CD4-positive, alpha-beta T cell treated with Interleukin-15 for 1 hour (primary cell): Measurements from ENCODE around the gene CEP131.

Experiments used
- DNase-seq: peaks from one replicate; pipeline ENCODE4 v3.0.0-alpha.2; 2020

CEP131 gene

GRCh38 chr17:81222906-81223761 lies at the start of gene CEP131:
CEP131 (minus strand) TSS chr17:81222965; CDS start chr17:81220056, 2,909 bp downstream.
- peak; percentile 99 for DNase-seq

- no peak for DNase-seq
Measured at GRCh38 chr17:81271226-81271625, 48.5 kb upstream of the CEP131 start.

GRCh38 chr17:81270279-81270678 lies 47.5 kb upstream of the CEP131 start:
- no peak for DNase-seq

- DNase-seq = no peak
Measured at GRCh38 chr17:81267390-81268067, 44.8 kb upstream of the CEP131 start.

- DNase-seq = no peak
Measured at GRCh38 chr17:81265576-81265975, 42.8 kb upstream of the CEP131 start.

GRCh38 chr17:81264640-81265039 lies 41.9 kb upstream of the CEP131 start:
- DNase-seq = no peak

- DNase-seq = no peak
Measured at GRCh38 chr17:81263371-81264181, 40.8 kb upstream of the CEP131 start.

GRCh38 chr17:81261582-81262336 lies 39.0 kb upstream of the CEP131 start:
- no peak for DNase-seq

- no peak for DNase-seq
Measured at GRCh38 chr17:81261096-81261495, 38.3 kb upstream of the CEP131 start.

GRCh38 chr17:81260641-81261040 lies 37.9 kb upstream of the CEP131 start:
- no peak for DNase-seq

GRCh38 chr17:81260171-81260570 lies 37.4 kb upstream of the CEP131 start:
- DNase-seq = no peak

GRCh38 chr17:81259058-81259605 lies 36.4 kb upstream of the CEP131 start:
- no peak for DNase-seq

GRCh38 chr17:81258292-81258691 lies 35.5 kb upstream of the CEP131 start:
- no peak for DNase-seq

GRCh38 chr17:81257533-81257932 lies 34.8 kb upstream of the CEP131 start:
- DNase-seq = no peak

GRCh38 chr17:81256616-81257015 lies 33.9 kb upstream of the CEP131 start:
- DNase-seq = no peak

GRCh38 chr17:81254955-81255717 lies 32.4 kb upstream of the CEP131 start:
- peak; percentile 47 for DNase-seq

- DNase-seq = peak; percentile 61
Measured at GRCh38 chr17:81253358-81254131, 30.8 kb upstream of the CEP131 start.

- DNase-seq = no peak
Measured at GRCh38 chr17:81252987-81253329, 30.2 kb upstream of the CEP131 start.

GRCh38 chr17:81252326-81252986 lies 29.7 kb upstream of the CEP131 start:
- DNase-seq = no peak

- no peak for DNase-seq
Measured at GRCh38 chr17:81251709-81252301, 29.0 kb upstream of the CEP131 start.
